ENCODE data around the gene EGFLAM. TPM values are rescaled to one million over a fixed set of nuclear protein-coding genes. Genes with fewer than 3 reads are reported as not detected.

EGFLAM gene
- total RNA-seq, 2 experiments from 2014 or later: not detected

GRCh38 chr5:38380537-38380936 lies 122.2 kb downstream of the EGFLAM start:
- no peaks in the 10 kb centered on the region for H3K36me3 Mint-ChIP-seq (ENCODE audit: low read depth)
- no peaks in the 10 kb centered on the region for H3K9me3 Mint-ChIP-seq (ENCODE audit: low read depth)
- H3K27me3 Mint-ChIP-seq: peaks cover 31% of the 10 kb centered on the region
- H3K27ac Mint-ChIP-seq: no peak overlapping the region
- no peak for DNase-seq
- no peak overlapping the region for H3K4me3 Mint-ChIP-seq
- ChIA-PET CTCF (interaction anchor here (1.2 kb wide), 1 partner anchor 61 kb away, joined by 4 read pairs; no protein-coding TSS in a partner anchor), POLR2A (no interaction called here)
- no peak for ATAC-seq
- intact Hi-C loops (cut with DNase I, micrococcal nuclease): no loop called here
- H3K4me1 Mint-ChIP-seq: peaks cover 4% of the 10 kb centered on the region

GRCh38 chr5:38381361-38381760 lies 123.0 kb downstream of the EGFLAM start:
- Mint-ChIP-seq H3K4me3 (no peak overlapping the region), H3K27me3 (peaks cover 29% of the 10 kb centered on the region), H3K4me1 (peaks cover 4% of the 10 kb centered on the region), H3K9me3 (ENCODE audit: low read depth) (no peaks in the 10 kb centered on the region), H3K36me3 (ENCODE audit: low read depth) (no peaks in the 10 kb centered on the region), H3K27ac (no peak overlapping the region)
- CTCF ChIA-PET: interaction anchor here (1.3 to 1.6 kb wide), 2 partner anchors 17 to 49 kb away, joined by 3 to 7 read pairs; no protein-coding TSS in a partner anchor
- DNase-seq (no peak), ATAC-seq (no peak)
- POLR2A ChIA-PET: no interaction called here
- intact Hi-C loops (cut with DNase I, micrococcal nuclease): no loop called here

GRCh38 chr5:38382898-38383297 lies 124.5 kb downstream of the EGFLAM start:
- Mint-ChIP-seq H3K4me1 (peaks cover 1% of the 10 kb centered on the region), H3K9me3 (ENCODE audit: low read depth) (no peaks in the 10 kb centered on the region), H3K27ac (no peak overlapping the region), H3K4me3 (no peak overlapping the region), H3K27me3 (peaks cover 31% of the 10 kb centered on the region), H3K36me3 (ENCODE audit: low read depth) (no peaks in the 10 kb centered on the region)
- POLR2A ChIA-PET: no interaction called here
- intact Hi-C loops (cut with DNase I, micrococcal nuclease): loop anchor here in 1 of 2 experiments (1.0 kb wide), 1 partner anchor 425 kb away; no protein-coding TSS in a partner anchor
- DNase-seq (peak; percentile 73), ATAC-seq (peak; percentile 96)
- CTCF ChIA-PET: interaction anchor here (0.6 to 2.4 kb wide), 21 partner anchors 9 to 542 kb away, joined by 3 to 22 read pairs (median 4); no protein-coding TSS in a partner anchor

GRCh38 chr5:38383701-38384100 lies 125.3 kb downstream of the EGFLAM start:
- DNase-seq (no peak), ATAC-seq (no peak)
- H3K27me3 Mint-ChIP-seq: peaks cover 27% of the 10 kb centered on the region
- intact Hi-C loops (cut with DNase I, micrococcal nuclease): no loop called here
- H3K27ac Mint-ChIP-seq: no peak overlapping the region
- peaks cover 1% of the 10 kb centered on the region for H3K4me1 Mint-ChIP-seq
- no peaks in the 10 kb centered on the region for H3K9me3 Mint-ChIP-seq (ENCODE audit: low read depth)
- no peak overlapping the region for H3K4me3 Mint-ChIP-seq
- ChIA-PET POLR2A (no interaction called here), CTCF (interaction anchor here (0.7 to 2.4 kb wide), 10 partner anchors 12 to 615 kb away, joined by 3 to 22 read pairs (median 5); no protein-coding TSS in a partner anchor)
- no peaks in the 10 kb centered on the region for H3K36me3 Mint-ChIP-seq (ENCODE audit: low read depth)

GRCh38 chr5:38384396-38384795 lies 126.0 kb downstream of the EGFLAM start:
- H3K36me3 Mint-ChIP-seq (ENCODE audit: low read depth): no peaks in the 10 kb centered on the region
- DNase-seq: no peak
- intact Hi-C loops (cut with DNase I, micrococcal nuclease): no loop called here
- H3K27me3 Mint-ChIP-seq: peaks cover 20% of the 10 kb centered on the region
- ATAC-seq: no peak
- H3K9me3 Mint-ChIP-seq (ENCODE audit: low read depth): no peaks in the 10 kb centered on the region
- H3K4me3 Mint-ChIP-seq: no peak overlapping the region
- CTCF ChIA-PET: interaction anchor here (0.6 to 0.7 kb wide), 2 partner anchors 375 to 564 kb away, joined by 3 read pairs; no protein-coding TSS in a partner anchor
- peaks cover 1% of the 10 kb centered on the region for H3K4me1 Mint-ChIP-seq
- no peak overlapping the region for H3K27ac Mint-ChIP-seq
- POLR2A ChIA-PET: no interaction called here

GRCh38 chr5:38387161-38387560 lies 128.8 kb downstream of the EGFLAM start:
- Mint-ChIP-seq H3K9me3 (ENCODE audit: low read depth) (no peaks in the 10 kb centered on the region), H3K36me3 (ENCODE audit: low read depth) (no peaks in the 10 kb centered on the region)
- CTCF ChIA-PET: interaction anchor here (0.6 kb wide), 1 partner anchor 984 kb away, joined by 4 read pairs; no protein-coding TSS in a partner anchor

GRCh38 chr5:38393636-38394035 lies 135.3 kb downstream of the EGFLAM start:
- H3K9me3 Mint-ChIP-seq (ENCODE audit: low read depth): no peaks in the 10 kb centered on the region
- peaks cover 24% of the 10 kb centered on the region for H3K27me3 Mint-ChIP-seq
- no peaks in the 10 kb centered on the region for H3K4me1 Mint-ChIP-seq
- POLR2A ChIA-PET: no interaction called here
- no peak for DNase-seq
- H3K27ac Mint-ChIP-seq: no peak overlapping the region
- no peak for ATAC-seq
- CTCF ChIA-PET: interaction anchor here (0.5 to 0.6 kb wide), 2 partner anchors 97 to 413 kb away, joined by 3 read pairs; no protein-coding TSS in a partner anchor
- intact Hi-C loops (cut with DNase I, micrococcal nuclease): no loop called here
- H3K4me3 Mint-ChIP-seq: no peak overlapping the region
- no peaks in the 10 kb centered on the region for H3K36me3 Mint-ChIP-seq (ENCODE audit: low read depth)

More at GRCh38 chr5:38387161-38387560, 128.8 kb downstream of the EGFLAM start:
- intact Hi-C loops (cut with DNase I, micrococcal nuclease): no loop called here
- H3K27me3 Mint-ChIP-seq: peaks cover 19% of the 10 kb centered on the region
- ATAC-seq: no peak
- POLR2A ChIA-PET: no interaction called here
- H3K27ac Mint-ChIP-seq: no peak overlapping the region
- no peak overlapping the region for H3K4me3 Mint-ChIP-seq
- DNase-seq: no peak
- H3K4me1 Mint-ChIP-seq: peaks cover 1% of the 10 kb centered on the region

GRCh38 chr5:38396766-38397165 lies 138.4 kb downstream of the EGFLAM start:
- DNase-seq: no peak
- ChIA-PET CTCF (interaction anchor here (1.0 kb wide), 1 partner anchor 23 kb away, joined by 4 read pairs; no protein-coding TSS in a partner anchor), POLR2A (interaction anchor here (0.5 kb wide), 1 partner anchor 1378 kb away, joined by 3 read pairs; no protein-coding TSS in a partner anchor)
- Mint-ChIP-seq H3K4me3 (no peak overlapping the region), H3K9me3 (ENCODE audit: low read depth) (no peaks in the 10 kb centered on the region), H3K27ac (no peak overlapping the region), H3K4me1 (no peaks in the 10 kb centered on the region), H3K27me3 (peaks cover 45% of the 10 kb centered on the region), H3K36me3 (ENCODE audit: low read depth) (no peaks in the 10 kb centered on the region)
- ATAC-seq: no peak
- intact Hi-C loops (cut with DNase I, micrococcal nuclease): no loop called here

GRCh38 chr5:38400365-38400764 lies 142.0 kb downstream of the EGFLAM start:
- H3K27ac Mint-ChIP-seq: no peak overlapping the region
- DNase-seq (no peak), ATAC-seq (no peak)
- no peaks in the 10 kb centered on the region for H3K36me3 Mint-ChIP-seq (ENCODE audit: low read depth)
- H3K4me3 Mint-ChIP-seq: no peak overlapping the region
- peaks cover 41% of the 10 kb centered on the region for H3K27me3 Mint-ChIP-seq
- intact Hi-C loops (cut with DNase I, micrococcal nuclease): no loop called here
- POLR2A ChIA-PET: no interaction called here
- no peaks in the 10 kb centered on the region for H3K4me1 Mint-ChIP-seq
- CTCF ChIA-PET: interaction anchor here (1.3 kb wide), 1 partner anchor 103 kb away, joined by 3 read pairs; no protein-coding TSS in a partner anchor
- no peaks in the 10 kb centered on the region for H3K9me3 Mint-ChIP-seq (ENCODE audit: low read depth)

- CTCF ChIA-PET: no interaction called here
These were observed 142.8 kb downstream of the EGFLAM start for GRCh38 chr5:38401145-38401544.

GRCh38 chr5:38403406-38403805 lies 145.0 kb downstream of the EGFLAM start:
- CTCF ChIA-PET: interaction anchor here (0.6 kb wide), 1 partner anchor 46 kb away, joined by 4 read pairs; no protein-coding TSS in a partner anchor
- Mint-ChIP-seq H3K27me3 (peaks cover 35% of the 10 kb centered on the region), H3K27ac (no peak overlapping the region), H3K36me3 (ENCODE audit: low read depth) (no peaks in the 10 kb centered on the region), H3K4me3 (no peak overlapping the region), H3K9me3 (ENCODE audit: low read depth) (no peaks in the 10 kb centered on the region), H3K4me1 (no peaks in the 10 kb centered on the region)
- no peak for DNase-seq
- intact Hi-C loops (cut with DNase I, micrococcal nuclease): no loop called here
- POLR2A ChIA-PET: no interaction called here
- ATAC-seq: no peak

More at GRCh38 chr5:38401145-38401544, 142.8 kb downstream of the EGFLAM start:
- intact Hi-C loops (cut with DNase I, micrococcal nuclease): no loop called here
- Mint-ChIP-seq H3K9me3 (ENCODE audit: low read depth) (no peaks in the 10 kb centered on the region), H3K4me1 (no peaks in the 10 kb centered on the region), H3K27ac (no peak overlapping the region), H3K4me3 (no peak overlapping the region), H3K27me3 (peaks cover 39% of the 10 kb centered on the region), H3K36me3 (ENCODE audit: low read depth) (no peaks in the 10 kb centered on the region)
- DNase-seq (no peak), ATAC-seq (no peak)
- POLR2A ChIA-PET: no interaction called here
